GM19043 (cell line): ENCODE results near the gene SSH3.

ENCODE experiments used
- ATAC-seq: cut with Tn5 transposase; IDR thresholded peaks from one replicate; pipeline ENCODE4 v1.9.1; 2021; ENCODE audit warnings: low read depth; ENCODE audit not compliant: unreplicated experiment

SSH3 gene

GRCh38 chr11:67278939-67279588, 24.3 kb upstream of the SSH3 start:
- ATAC-seq: no peak

DNA sequence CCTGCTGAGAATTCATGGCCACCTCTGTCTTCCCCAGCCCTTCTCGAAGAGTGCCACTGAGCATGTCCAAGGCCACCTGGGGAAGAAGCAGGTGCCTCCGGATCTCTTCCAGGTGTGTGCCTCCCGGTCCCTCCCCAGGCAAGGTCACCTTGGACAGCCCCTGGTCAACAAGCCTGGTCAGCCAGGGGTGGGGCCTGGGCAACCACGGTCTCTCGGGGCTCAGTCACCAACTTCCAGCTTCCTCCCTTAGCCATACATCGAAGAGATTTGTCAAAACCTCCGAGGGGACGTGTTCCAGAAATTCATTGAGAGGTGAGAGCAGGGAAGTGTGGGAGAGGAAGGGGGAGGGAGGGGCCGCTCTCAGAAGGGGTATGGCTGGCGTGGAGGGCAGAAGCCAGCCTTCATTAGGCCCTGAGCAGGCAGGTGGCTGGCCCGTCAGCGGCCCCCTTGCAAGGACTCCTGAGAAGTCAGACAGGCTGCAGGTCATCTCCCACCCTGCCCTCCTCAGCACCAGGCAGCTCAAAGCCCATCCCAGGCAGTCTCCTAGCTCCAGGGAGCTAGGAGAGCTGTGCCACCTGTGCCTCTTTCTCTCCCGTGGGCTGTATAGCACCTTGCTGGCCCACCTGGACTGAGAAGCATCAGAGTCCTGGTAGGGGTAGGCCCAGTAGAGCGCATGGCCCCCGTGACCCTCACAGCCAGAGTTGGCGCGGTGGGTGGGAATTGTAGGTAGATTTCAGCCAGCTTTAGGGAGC, 23.6 kb upstream of the SSH3 start:
- ATAC-seq: no peak

DNA sequence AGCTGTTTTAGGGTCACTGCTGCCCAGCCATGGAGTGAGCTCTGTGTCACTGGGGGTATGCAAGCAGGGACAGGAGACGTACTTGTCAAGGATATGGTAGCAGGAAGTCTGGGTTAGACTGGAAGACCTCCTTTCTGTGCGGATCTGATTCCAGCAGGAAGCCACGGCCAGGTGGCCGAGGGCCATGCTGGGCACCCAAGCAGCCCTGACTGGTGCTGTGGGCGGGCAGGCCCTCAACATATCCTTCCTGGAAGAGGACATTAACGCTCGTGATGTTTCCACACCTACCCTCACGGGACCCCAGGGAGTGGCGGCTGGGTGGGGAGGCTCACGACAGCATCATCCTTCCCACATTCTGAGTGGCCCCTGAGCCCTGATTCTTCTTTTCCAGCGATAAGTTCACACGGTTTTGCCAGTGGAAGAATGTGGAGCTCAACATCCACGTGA, 23.0 kb upstream of the SSH3 start:
- no peak for ATAC-seq

DNA sequence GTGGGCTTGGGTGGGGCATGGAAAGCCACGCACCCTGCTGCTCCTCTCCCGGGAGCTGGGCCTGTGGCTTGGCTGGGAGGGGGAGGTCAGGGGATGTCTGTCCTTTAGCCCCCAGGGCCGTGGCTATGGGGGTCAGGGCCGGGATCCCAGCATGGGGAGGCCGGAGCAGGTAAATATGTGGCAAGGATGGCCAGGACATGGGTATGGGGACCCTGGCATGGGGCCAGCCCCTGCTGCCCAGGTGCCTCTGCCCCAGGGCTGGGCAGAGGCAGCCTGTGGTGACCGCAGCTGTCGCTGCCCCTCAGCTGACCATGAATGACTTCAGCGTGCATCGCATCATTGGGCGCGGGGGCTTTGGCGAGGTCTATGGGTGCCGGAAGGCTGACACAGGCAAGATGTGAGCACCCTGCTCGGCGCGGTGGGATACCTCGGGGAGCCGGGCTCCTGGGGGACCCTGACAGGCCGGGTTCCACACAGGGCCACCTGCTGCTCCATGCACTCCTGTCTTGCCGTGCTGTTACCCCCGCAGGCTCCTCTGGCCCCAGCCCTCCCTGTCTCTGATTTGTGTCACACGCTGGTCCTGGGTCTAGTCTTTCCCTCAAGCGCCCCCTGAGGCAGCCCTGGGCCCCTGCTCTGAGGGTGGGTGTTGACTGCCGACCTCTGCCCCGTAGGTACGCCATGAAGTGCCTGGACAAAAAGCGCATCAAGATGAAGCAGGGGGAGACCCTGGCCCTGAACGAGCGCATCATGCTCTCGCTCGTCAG, 22.4 kb upstream of the SSH3 start:
- no peak for ATAC-seq

- ATAC-seq: no peak
Observed at GRCh38 chr11:67281552-67282150, 21.7 kb upstream of the SSH3 start.

DNA sequence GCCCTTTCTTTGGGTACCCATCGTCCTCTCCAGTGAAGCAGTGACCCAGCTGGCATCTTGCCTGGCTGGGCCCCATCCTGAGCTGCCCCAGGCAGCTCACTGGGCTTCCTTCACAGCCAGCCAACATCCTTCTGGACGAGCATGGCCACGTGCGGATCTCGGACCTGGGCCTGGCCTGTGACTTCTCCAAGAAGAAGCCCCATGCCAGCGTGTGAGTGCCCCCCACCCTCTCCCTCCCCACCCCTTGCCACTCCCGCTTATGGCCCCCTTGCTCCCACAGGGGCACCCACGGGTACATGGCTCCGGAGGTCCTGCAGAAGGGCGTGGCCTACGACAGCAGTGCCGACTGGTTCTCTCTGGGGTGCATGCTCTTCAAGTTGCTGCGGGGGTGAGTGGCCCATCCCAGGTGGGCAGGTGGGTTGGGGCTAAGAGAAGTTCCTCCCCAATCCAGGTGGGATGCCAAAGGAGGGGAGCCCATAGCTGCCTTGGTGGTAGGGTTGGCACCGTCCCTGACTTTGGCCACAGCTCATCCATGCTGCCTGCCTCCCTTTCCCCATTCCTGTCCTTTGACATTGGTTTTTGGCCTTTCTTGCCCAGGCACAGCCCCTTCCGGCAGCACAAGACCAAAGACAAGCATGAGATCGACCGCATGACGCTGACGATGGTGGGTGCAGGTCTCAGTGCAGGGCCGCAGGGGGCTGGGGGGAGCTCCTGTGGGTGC, 21.0 kb upstream of the SSH3 start:
- ATAC-seq: no peak

DNA sequence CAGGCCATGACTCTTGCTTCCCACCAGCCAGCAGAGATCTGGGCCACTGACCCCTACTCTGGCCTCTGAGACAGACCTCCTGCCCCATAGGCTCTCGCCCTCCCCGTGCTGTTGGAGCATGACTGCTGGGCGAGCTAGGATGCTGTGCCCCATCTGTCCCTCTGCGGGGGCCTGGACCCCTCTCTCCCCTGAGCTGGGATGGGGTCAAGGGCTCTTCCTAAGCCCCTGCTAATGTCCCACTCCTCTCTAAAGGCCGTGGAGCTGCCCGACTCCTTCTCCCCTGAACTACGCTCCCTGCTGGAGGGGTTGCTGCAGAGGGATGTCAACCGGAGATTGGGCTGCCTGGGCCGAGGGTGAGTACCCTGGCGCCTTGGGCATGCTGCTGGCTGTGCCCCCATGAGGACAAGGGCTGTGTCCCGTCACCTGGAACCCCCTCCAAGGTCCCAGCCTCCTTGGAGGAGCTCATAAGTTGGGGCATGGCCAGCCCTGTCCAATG, 20.4 kb upstream of the SSH3 start:
- ATAC-seq: no peak

GRCh38 chr11:67283481-67283963, 19.8 kb upstream of the SSH3 start:
- no peak for ATAC-seq

DNA sequence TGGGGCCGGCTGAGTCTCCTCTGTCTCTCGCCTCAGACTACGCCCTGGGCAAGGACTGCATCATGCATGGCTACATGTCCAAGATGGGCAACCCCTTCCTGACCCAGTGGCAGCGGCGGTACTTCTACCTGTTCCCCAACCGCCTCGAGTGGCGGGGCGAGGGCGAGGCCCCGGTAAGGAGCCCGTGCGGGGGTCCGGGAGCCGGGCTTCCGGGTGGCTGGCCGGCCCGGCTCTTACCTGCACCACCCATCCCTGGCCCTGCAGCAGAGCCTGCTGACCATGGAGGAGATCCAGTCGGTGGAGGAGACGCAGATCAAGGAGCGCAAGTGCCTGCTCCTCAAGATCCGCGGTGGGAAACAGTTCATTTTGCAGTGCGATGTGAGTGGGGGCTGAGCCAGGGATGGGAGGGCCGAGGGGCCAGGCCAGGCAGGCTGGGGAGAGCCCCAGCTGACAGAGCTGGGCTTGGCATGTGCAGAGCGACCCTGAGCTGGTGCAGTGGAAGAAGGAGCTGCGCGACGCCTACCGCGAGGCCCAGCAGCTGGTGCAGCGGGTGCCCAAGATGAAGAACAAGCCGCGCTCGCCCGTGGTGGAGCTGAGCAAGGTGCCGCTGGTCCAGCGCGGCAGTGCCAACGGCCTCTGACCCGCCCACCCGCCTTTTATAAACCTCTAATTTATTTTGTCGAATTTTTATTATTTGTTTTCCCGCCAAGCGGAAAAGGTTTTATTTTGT, 18.4 kb upstream of the SSH3 start:
- no peak for ATAC-seq

DNA sequence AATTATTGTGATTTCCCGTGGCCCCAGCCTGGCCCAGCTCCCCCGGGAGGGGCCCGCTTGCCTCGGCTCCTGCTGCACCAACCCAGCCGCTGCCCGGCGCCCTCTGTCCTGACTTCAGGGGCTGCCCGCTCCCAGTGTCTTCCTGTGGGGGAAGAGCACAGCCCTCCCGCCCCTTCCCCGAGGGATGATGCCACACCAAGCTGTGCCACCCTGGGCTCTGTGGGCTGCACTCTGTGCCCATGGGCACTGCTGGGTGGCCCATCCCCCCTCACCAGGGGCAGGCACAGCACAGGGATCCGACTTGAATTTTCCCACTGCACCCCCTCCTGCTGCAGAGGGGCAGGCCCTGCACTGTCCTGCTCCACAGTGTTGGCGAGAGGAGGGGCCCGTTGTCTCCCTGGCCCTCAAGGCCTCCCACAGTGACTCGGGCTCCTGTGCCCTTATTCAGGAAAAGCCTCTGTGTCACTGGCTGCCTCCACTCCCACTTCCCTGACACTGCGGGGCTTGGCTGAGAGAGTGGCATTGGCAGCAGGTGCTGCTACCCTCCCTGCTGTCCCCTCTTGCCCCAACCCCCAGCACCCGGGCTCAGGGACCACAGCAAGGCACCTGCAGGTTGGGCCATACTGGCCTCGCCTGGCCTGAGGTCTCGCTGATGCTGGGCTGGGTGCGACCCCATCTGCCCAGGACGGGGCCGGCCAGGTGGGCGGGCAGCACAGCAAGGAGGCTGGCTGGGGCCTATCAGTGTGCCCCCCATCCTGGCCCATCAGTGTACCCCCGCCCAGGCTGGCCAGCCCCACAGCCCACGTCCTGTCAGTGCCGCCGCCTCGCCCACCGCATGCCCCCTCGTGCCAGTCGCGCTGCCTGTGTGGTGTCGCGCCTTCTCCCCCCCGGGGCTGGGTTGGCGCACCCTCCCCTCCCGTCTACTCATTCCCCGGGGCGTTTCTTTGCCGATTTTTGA, 17.5 kb upstream of the SSH3 start:
- ATAC-seq: no peak

- ATAC-seq: no peak
Observed at GRCh38 chr11:67286621-67287333, 16.6 kb upstream of the SSH3 start.

DNA sequence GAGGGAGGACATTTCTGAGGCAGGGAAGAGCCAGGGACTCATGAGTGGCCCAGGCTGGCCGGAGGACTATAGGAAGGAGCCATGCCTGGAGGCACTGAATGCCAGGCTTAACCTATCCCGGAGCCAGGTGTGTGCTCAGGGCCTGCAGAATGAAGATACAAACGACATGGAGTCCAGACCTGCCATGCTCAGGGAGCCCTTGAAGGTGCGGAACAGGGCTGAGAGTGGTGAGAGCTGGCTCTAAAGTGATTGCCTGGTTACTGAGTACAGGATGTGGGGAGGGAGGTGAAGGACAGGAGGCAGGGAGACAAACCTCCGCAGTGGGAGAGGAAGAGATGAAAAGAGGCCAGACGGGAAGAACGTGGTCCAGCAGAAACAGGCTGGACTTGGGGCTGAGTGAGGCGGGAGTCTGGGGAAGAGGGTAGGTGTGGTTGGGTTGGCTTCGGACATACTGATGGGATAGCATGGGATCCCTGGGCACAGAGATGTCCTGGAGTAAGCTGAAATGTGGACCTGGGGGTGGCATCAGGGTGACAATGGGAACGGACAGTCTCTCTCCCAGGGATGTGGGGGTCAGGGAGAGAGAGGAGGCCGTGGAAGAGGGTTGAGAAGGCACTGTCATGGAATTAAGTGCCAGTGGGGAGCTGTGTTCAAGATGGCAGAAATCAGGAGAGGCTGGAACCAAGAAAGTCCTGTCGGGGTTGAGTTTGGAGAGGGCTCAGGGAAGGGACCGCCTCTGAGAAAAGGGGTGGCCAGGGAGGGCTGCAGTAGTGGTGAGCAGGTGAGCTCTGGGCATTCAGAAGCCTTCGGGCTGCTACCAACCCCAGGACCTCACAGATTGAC, 15.8 kb upstream of the SSH3 start:
- ATAC-seq: no peak

GRCh38 chr11:67288198-67288451, 15.2 kb upstream of the SSH3 start:
- ATAC-seq: no peak

- ATAC-seq: peak; percentile 56
Observed at GRCh38 chr11:67288452-67289225, 14.7 kb upstream of the SSH3 start.

GRCh38 chr11:67289226-67289650, 14.1 kb upstream of the SSH3 start, which contains the start of gene ANKRD13D:
ANKRD13D (plus strand) TSS chr11:67289303; CDS start chr11:67289461, 158 bp downstream.
- ATAC-seq: no peak
